ENCODE measurements around the gene DHX36.
A peak's percentile ranks its signal among the peaks of the same experiment; 100 is the strongest.

DHX36 gene

GRCh38 chr3:154223519-154223918 is 100.8 kb downstream of the DHX36 start:
- peak; percentile 27 for DNase-seq
